CD4-positive, alpha-beta T cell treated with Interleukin-15 for 1 hour (primary cell): Measurements from ENCODE around the gene SLC23A3.

ENCODE experiments used
- DNase-seq: peaks from one replicate; pipeline ENCODE4 v3.0.0-alpha.2; 2020

Gene SLC23A3

GRCh38 chr2:219140722-219141121 is 29.1 kb downstream of the SLC23A3 start:
- DNase-seq, result no peak

- DNase-seq, result no peak
These were observed 35.9 kb downstream of the SLC23A3 start for GRCh38 chr2:219133976-219134375.

- no peak for DNase-seq
These were observed 38.1 kb downstream of the SLC23A3 start for GRCh38 chr2:219131744-219132143.

GRCh38 chr2:219131327-219131726 is 38.5 kb downstream of the SLC23A3 start:
- DNase-seq, result no peak

GRCh38 chr2:219129589-219129988 is 40.2 kb downstream of the SLC23A3 start:
- DNase-seq, result no peak

- DNase-seq, result no peak
These were observed 41.4 kb downstream of the SLC23A3 start for GRCh38 chr2:219128396-219128795.

- no peak for DNase-seq
These were observed 42.7 kb downstream of the SLC23A3 start for GRCh38 chr2:219127037-219127635.

- no peak for DNase-seq
These were observed 43.3 kb downstream of the SLC23A3 start for GRCh38 chr2:219126555-219126954.

- DNase-seq, result no peak
These were observed 44.0 kb downstream of the SLC23A3 start for GRCh38 chr2:219125886-219126270.

- no peak for DNase-seq
These were observed 44.5 kb downstream of the SLC23A3 start for GRCh38 chr2:219125225-219125885.

- peak; percentile 22 for DNase-seq
These were observed 45.3 kb downstream of the SLC23A3 start for GRCh38 chr2:219124381-219125110.

GRCh38 chr2:219123356-219124135 is 46.3 kb downstream of the SLC23A3 start:
- no peak for DNase-seq

GRCh38 chr2:219122202-219122980 is 47.4 kb downstream of the SLC23A3 start:
- DNase-seq, result no peak

- DNase-seq, result no peak
These were observed 49.7 kb downstream of the SLC23A3 start for GRCh38 chr2:219120082-219120481.

GRCh38 chr2:219119422-219120043 is 50.3 kb downstream of the SLC23A3 start:
- peak; percentile 41 for DNase-seq

GRCh38 chr2:219118504-219118903 is 51.3 kb downstream of the SLC23A3 start:
- no peak for DNase-seq

GRCh38 chr2:219116776-219117646 is 52.8 kb downstream of the SLC23A3 start:
- no peak for DNase-seq

- DNase-seq, result no peak
These were observed 57.0 kb downstream of the SLC23A3 start for GRCh38 chr2:219112651-219113338.

- DNase-seq, result no peak
These were observed 57.8 kb downstream of the SLC23A3 start for GRCh38 chr2:219112062-219112406.
